ENCODE results near the gene BSN. TPM values are rescaled to one million over a fixed set of nuclear protein-coding genes. Genes with fewer than 3 reads are reported as not detected.

BSN gene
- polyA plus RNA-seq, 1 donor (not counting 4 experiments of a cell fraction or from before 2014, with no cell fraction given): under 0.01 TPM

GRCh38 chr3:49663831-49664230 lies 109.6 kb downstream of the BSN start:
- no peaks in the 10 kb centered on the region for H3K79me2 ChIP-seq (ENCODE audit: control insufficient read depth, insufficient read depth, low read length)
- no peaks in the 10 kb centered on the region for H3K9me1 ChIP-seq (ENCODE audit: control insufficient read depth, extremely low read depth, insufficient read depth, low read length)
- H3K36me3 ChIP-seq (ENCODE audit: control insufficient read depth in 2 of 2, extremely low read depth in 1 of 2, insufficient read depth in 2 of 2, low read length in 2 of 2): no peaks in the 10 kb centered on the region
- TF ChIP-seq EZH2 (IDR thresholded peaks at IDR 0.05; ENCODE audit: low read length) (no peak), CTCF (optimal IDR thresholded peaks at IDR 0.05 in 1 of 3, IDR thresholded peaks at IDR 0.05 in 1 of 3, conservative IDR thresholded peaks at IDR 0.05 in 1 of 3; ENCODE audit: extremely low read depth in 1 of 3, insufficient read depth in 2 of 3, low read length in 3 of 3) (no peak)
- DNase-seq (ENCODE audit: low read depth, low spot score) (no peak), FAIRE-seq (no peak)
- H3K9me3 ChIP-seq (ENCODE audit: control insufficient read depth, low read depth, low read length): no peaks in the 10 kb centered on the region
- H3K4me2 ChIP-seq (ENCODE audit: control insufficient read depth, extremely low read depth, insufficient read depth, low read depth, low read length): no peak overlapping the region
- H4K20me1 ChIP-seq (ENCODE audit: control insufficient read depth, extremely low read depth, insufficient read depth, low read length): no peaks in the 10 kb centered on the region
- peaks cover 6% of the 10 kb centered on the region for H3K4me1 ChIP-seq (ENCODE audit: control insufficient read depth, extremely low read depth, insufficient read depth, low read length)
- no peak overlapping the region for H3K9ac ChIP-seq (ENCODE audit: control insufficient read depth, extremely low read depth, insufficient read depth, low read length)
- no peak overlapping the region for H2AFZ ChIP-seq (ENCODE audit: control insufficient read depth, low read length)
- H3K27ac ChIP-seq (ENCODE audit: control insufficient read depth, insufficient read depth, low read length): no peak overlapping the region
- H3K27me3 ChIP-seq (ENCODE audit: control insufficient read depth, extremely low read depth, insufficient read depth, low read length): peaks cover 5% of the 10 kb centered on the region
- H3K4me3 ChIP-seq (ENCODE audit: control insufficient read depth in 2 of 3, extremely low read depth in 1 of 3, insufficient read depth in 2 of 3, low read depth in 1 of 3, low read length in 3 of 3): no peak overlapping the region
- dilution Hi-C loops (cut with MboI; ENCODE audit: extremely low pct_ligation_motif_present, low sequenced_read_pairs): loop anchor here (25.0 kb wide), 1 partner anchor 102 kb away; the partner anchor contains the start of gene BSN

- H2AFZ ChIP-seq (ENCODE audit: control insufficient read depth, low read length): no peak overlapping the region
- TF ChIP-seq EZH2 (IDR thresholded peaks at IDR 0.05; ENCODE audit: low read length) (no peak), CTCF (optimal IDR thresholded peaks at IDR 0.05 in 1 of 3, IDR thresholded peaks at IDR 0.05 in 1 of 3, conservative IDR thresholded peaks at IDR 0.05 in 1 of 3; ENCODE audit: extremely low read depth in 1 of 3, insufficient read depth in 2 of 3, low read length in 3 of 3) (no peak)
- no peaks in the 10 kb centered on the region for H3K9me1 ChIP-seq (ENCODE audit: control insufficient read depth, extremely low read depth, insufficient read depth, low read length)
- H3K4me3 ChIP-seq (ENCODE audit: control insufficient read depth in 2 of 3, extremely low read depth in 1 of 3, insufficient read depth in 2 of 3, low read depth in 1 of 3, low read length in 3 of 3): no peak overlapping the region
- no peak overlapping the region for H3K9ac ChIP-seq (ENCODE audit: control insufficient read depth, extremely low read depth, insufficient read depth, low read length)
- no peaks in the 10 kb centered on the region for H3K79me2 ChIP-seq (ENCODE audit: control insufficient read depth, insufficient read depth, low read length)
- peaks cover 10% of the 10 kb centered on the region for H3K4me1 ChIP-seq (ENCODE audit: control insufficient read depth, extremely low read depth, insufficient read depth, low read length)
- no peak overlapping the region for H3K4me2 ChIP-seq (ENCODE audit: control insufficient read depth, extremely low read depth, insufficient read depth, low read depth, low read length)
- no peaks in the 10 kb centered on the region for H4K20me1 ChIP-seq (ENCODE audit: control insufficient read depth, extremely low read depth, insufficient read depth, low read length)
- H3K27me3 ChIP-seq (ENCODE audit: control insufficient read depth, extremely low read depth, insufficient read depth, low read length): peaks cover 5% of the 10 kb centered on the region
- no peaks in the 10 kb centered on the region for H3K36me3 ChIP-seq (ENCODE audit: control insufficient read depth in 2 of 2, extremely low read depth in 1 of 2, insufficient read depth in 2 of 2, low read length in 2 of 2)
- no peak overlapping the region for H3K27ac ChIP-seq (ENCODE audit: control insufficient read depth, insufficient read depth, low read length)
- H3K9me3 ChIP-seq (ENCODE audit: control insufficient read depth, low read depth, low read length): no peaks in the 10 kb centered on the region
- dilution Hi-C loops (cut with MboI; ENCODE audit: extremely low pct_ligation_motif_present, low sequenced_read_pairs): loop anchor here (25.0 kb wide), 1 partner anchor 102 kb away; the partner anchor contains the start of gene BSN
- FAIRE-seq (no peak), DNase-seq (ENCODE audit: low read depth, low spot score) (no peak)
These were observed 110.0 kb downstream of the BSN start for GRCh38 chr3:49664300-49664699.
